Measurements from ENCODE around the gene HDAC11. TPM values are rescaled to one million over a fixed set of nuclear protein-coding genes. Genes with fewer than 3 reads are reported as not detected.
A peak's percentile ranks its signal among the peaks of the same experiment; 100 is the strongest.

HDAC11 gene
- total and polyA plus RNA-seq, 2 of the 13 experiments (the other 11 are each of a cell fraction or from before 2014, with no cell fraction given): 13.7 to 33.1 TPM

DNA sequence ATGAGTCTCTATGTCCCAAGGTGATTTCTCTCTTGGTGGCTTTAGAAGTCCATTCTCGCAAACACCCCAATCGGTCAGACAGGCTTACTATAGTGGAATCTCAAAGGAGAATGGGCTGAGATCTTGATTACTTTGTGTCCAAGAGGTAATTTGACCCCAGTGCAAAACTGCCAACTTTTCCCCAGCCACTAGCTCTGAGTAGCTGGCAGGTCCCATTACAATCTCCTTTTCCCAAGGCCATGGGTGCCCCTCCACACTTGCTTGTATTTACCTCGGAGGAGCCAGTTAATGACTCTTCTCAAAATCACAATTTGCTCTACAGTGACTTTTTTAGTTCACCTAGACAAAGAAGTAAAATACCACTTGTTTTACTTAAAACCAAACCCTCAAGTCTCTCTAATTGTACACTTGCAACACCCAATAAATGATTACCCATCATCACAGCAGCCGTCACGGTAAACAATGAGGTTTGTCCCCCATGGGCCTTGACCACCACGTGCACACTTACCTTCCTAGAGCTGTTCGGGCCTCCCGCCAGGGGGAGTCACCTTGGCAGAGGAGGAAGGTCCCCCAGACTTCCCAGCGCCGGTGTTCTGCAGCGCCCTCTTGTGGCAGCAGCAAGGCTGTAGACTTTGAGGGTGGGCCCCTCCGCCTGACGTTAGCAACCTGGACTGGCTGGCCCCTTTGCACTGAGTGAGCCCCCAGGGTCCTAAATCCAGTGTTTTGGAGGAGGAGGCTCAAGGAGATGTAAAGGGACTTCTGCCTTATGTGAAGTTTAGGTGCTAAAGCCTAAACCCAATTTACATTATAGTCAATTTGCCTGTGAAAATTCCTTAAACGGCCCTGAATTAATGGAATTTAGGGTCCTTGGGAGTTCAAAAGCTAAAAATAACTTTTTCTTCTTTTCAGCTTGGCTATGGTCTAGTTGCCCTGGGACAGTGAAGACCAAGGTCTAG is 18.7 kb upstream of the HDAC11 start (continued):
- TF ChIP-seq ZNF616 (CRISPR knock-in tag; IDR thresholded peaks at IDR 0.05; ENCODE audit: low read depth) (no peak; the same call in 1 of the 2 replicates), ZFP36L1 (CRISPR knock-in tag; IDR thresholded peaks at IDR 0.05) (peak; percentile 40; the same call in 1 of the 2 replicates), ZNF7 (CRISPR knock-in tag; IDR thresholded peaks at IDR 0.05) (no peak), ZNF83 (CRISPR knock-in tag; IDR thresholded peaks at IDR 0.05; ENCODE audit: borderline replicate concordance) (no peak; the same call in 1 of the 2 replicates), ZNF446 (CRISPR knock-in tag; IDR thresholded peaks at IDR 0.05) (0 out of 2 replicates have a peak, but pooled peaks have one; percentile 21), SMC3 (IDR thresholded peaks at IDR 0.05; ENCODE audit: low read length) (peak; percentile 86), KMT2B (CRISPR knock-in tag; IDR thresholded peaks at IDR 0.05) (peak; percentile 68), NR2F6 (IDR thresholded peaks at IDR 0.05) (peak; percentile 32; the same call in 1 of the 2 replicates), NR2F6 (CRISPR knock-in tag; IDR thresholded peaks at IDR 0.05) (peak; percentile 75), ZNF230 (CRISPR knock-in tag; IDR thresholded peaks at IDR 0.05) (no peak), SMAD9 (CRISPR knock-in tag; IDR thresholded peaks at IDR 0.05) (0 out of 2 replicates have a peak, but pooled peaks have one; percentile 65), PTBP1 (IDR thresholded peaks at IDR 0.05; ENCODE audit: low read depth, low read length, poor library complexity, severe bottlenecking) (no peak), ZBTB8A (CRISPR knock-in tag; IDR thresholded peaks at IDR 0.05; ENCODE audit: borderline replicate concordance, low read depth) (no peak), BHLHE40 (IDR thresholded peaks at IDR 0.05; ENCODE audit: low read length) (peak; percentile 80), CC2D1A (CRISPR knock-in tag; IDR thresholded peaks at IDR 0.05) (0 out of 2 replicates have a peak, but pooled peaks have one; percentile 76), SRSF4 (IDR thresholded peaks at IDR 0.05; ENCODE audit: low read depth, low read length, poor library complexity, severe bottlenecking) (no peak), TBL1XR1 (IDR thresholded peaks at IDR 0.05; ENCODE audit: borderline replicate concordance, low read length, partially characterized antibody) (no peak), ZMAT5 (CRISPR knock-in tag; IDR thresholded peaks at IDR 0.05; ENCODE audit: borderline replicate concordance, low read depth) (no peak), ZSCAN21 (CRISPR knock-in tag; IDR thresholded peaks at IDR 0.05; ENCODE audit: borderline replicate concordance) (peak; percentile 73; the same call in 1 of the 2 replicates), ZNF724P (CRISPR knock-in tag; IDR thresholded peaks at IDR 0.05; ENCODE audit: borderline replicate concordance) (peak; percentile 51; the same call in 1 of the 2 replicates), AHR (CRISPR knock-in tag; IDR thresholded peaks at IDR 0.05) (peak; percentile 80; the same call in 1 of the 2 replicates), ASH2L (IDR thresholded peaks at IDR 0.05; ENCODE audit: insufficient read length, low read depth, low read length) (peak; percentile 22)
- TF ChIP-seq, protein P1, sequence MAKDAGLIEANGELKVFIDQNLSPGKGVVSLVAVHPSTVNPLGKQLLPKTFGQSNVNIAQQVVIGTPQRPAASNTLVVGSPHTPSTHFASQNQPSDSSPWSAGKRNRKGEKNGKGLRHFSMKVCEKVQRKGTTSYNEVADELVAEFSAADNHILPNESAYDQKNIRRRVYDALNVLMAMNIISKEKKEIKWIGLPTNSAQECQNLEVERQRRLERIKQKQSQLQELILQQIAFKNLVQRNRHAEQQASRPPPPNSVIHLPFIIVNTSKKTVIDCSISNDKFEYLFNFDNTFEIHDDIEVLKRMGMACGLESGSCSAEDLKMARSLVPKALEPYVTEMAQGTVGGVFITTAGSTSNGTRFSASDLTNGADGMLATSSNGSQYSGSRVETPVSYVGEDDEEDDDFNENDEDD (CRISPR knock-in tag; IDR thresholded peaks at IDR 0.05; ENCODE audit: borderline replicate concordance): peak; percentile 88; the same call in 1 of the 2 replicates
- TF ChIP-seq, protein P2, sequence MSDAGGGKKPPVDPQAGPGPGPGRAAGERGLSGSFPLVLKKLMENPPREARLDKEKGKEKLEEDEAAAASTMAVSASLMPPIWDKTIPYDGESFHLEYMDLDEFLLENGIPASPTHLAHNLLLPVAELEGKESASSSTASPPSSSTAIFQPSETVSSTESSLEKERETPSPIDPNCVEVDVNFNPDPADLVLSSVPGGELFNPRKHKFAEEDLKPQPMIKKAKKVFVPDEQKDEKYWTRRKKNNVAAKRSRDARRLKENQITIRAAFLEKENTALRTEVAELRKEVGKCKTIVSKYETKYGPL (CRISPR knock-in tag; IDR thresholded peaks at IDR 0.05): no peak
- TF ChIP-seq, protein P3, sequence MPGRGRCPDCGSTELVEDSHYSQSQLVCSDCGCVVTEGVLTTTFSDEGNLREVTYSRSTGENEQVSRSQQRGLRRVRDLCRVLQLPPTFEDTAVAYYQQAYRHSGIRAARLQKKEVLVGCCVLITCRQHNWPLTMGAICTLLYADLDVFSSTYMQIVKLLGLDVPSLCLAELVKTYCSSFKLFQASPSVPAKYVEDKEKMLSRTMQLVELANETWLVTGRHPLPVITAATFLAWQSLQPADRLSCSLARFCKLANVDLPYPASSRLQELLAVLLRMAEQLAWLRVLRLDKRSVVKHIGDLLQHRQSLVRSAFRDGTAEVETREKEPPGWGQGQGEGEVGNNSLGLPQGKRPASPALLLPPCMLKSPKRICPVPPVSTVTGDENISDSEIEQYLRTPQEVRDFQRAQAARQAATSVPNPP (CRISPR knock-in tag; IDR thresholded peaks at IDR 0.05): no peak

Data from HepG2 (cell line).